Esophagus mucosa (tissue), 1 donor: Measurements from ENCODE around the gene PER1. TPM values are rescaled to one million over a fixed set of nuclear protein-coding genes. Genes with fewer than 3 reads are reported as not detected.
"Not testable (repeated sequence)": the region's sequence is repeated elsewhere in the genome, so short reads cannot be mapped to it uniquely, and the experiment has no call there.

Source experiments
- ATAC-seq: fragments of 200-7000 bp; cut with Tn5 transposase; one replicate; pipeline ENCODE4 v1.9.1; 2020
- total RNA-seq: library from RNA; stranded (reverse); gene quantifications from one replicate; pipeline ENCODE4 v1.2.4, GENCODE V29; 2023
- donor health status: DM: yes; HTN: yes; CAD: no.

Gene PER1
- total RNA-seq, 1 donor from 2014 or later, result 65.0 TPM

DNA sequence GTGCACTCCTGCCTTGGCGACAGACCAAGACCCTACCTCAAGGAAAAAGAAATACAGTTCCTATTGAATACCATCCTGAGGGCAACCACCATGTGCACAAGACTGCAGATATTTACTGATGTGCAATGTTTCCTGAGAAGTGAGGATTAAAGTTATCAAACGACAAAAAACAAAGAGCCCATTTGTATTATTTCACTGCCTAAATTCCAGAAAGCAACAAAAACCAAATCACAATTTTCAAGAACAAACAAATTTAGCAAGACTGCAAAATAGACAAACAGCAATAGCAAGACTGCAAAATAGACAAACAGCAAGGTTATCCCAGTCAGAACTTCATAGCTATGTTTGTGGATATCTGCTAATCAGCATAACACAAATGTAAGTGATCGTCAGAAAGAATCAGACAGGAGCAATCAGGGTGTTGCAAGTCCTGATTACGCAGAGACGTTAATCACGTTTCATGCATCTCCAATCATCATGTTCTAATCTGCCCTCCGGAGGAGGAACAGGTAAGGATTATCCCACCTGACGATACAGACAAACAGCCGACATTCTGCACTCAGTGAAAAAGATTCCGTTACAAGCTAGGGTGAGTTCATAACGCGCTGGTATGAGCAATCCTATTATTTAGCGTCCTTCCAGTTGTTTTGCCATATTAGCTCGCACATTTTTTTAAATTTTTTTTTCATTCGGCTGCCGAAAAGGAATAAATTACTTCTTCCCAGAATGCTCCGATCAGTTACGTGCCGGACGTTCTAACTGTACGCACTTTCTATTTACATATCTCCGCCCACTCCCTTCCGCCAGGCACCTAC, 21.1 kb upstream of the PER1 start:
- ATAC-seq, result peak; percentile 87

- ATAC-seq, result not testable (repeated sequence)
Observed at GRCh38 chr17:8170186-8170585, 18.0 kb upstream of the PER1 start.

DNA sequence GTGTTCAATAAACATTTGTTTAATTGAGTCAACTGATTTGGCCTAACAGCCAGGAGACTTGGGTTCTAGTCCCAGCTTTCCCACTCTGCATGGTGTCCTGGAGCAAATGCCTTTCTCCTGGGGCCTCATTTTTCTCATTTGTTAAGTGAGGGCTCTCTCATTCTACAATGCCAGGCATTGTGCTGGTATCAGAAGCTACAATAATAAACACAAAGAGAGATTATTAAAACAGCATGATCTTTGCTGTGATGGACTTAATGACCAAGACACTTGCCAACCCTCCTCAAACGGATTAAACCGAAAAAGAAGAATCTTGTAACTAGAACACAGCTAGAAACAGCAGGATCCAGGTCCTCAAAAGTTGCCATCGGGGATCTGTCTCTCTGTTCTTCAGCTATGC, 15.3 kb upstream of the PER1 start:
- no peak for ATAC-seq

- no peak for ATAC-seq
Observed at GRCh38 chr17:8166731-8167130, 14.5 kb upstream of the PER1 start.

- no peak for ATAC-seq
Observed at GRCh38 chr17:8164815-8165131, 12.6 kb upstream of the PER1 start.

- ATAC-seq, result peak; percentile 66
Observed at GRCh38 chr17:8163978-8164814, 12.0 kb upstream of the PER1 start.

GRCh38 chr17:8162997-8163977, 11.1 kb upstream of the PER1 start:
- peak; percentile 13 for ATAC-seq

GRCh38 chr17:8162233-8162996, 10.2 kb upstream of the PER1 start, which contains the start of gene VAMP2:
Gene VAMP2, minus strand, starts transcription at chr17:8162948. Its CDS starts 69 bp downstream, at chr17:8162879.
- ATAC-seq, result peak; percentile 50

DNA sequence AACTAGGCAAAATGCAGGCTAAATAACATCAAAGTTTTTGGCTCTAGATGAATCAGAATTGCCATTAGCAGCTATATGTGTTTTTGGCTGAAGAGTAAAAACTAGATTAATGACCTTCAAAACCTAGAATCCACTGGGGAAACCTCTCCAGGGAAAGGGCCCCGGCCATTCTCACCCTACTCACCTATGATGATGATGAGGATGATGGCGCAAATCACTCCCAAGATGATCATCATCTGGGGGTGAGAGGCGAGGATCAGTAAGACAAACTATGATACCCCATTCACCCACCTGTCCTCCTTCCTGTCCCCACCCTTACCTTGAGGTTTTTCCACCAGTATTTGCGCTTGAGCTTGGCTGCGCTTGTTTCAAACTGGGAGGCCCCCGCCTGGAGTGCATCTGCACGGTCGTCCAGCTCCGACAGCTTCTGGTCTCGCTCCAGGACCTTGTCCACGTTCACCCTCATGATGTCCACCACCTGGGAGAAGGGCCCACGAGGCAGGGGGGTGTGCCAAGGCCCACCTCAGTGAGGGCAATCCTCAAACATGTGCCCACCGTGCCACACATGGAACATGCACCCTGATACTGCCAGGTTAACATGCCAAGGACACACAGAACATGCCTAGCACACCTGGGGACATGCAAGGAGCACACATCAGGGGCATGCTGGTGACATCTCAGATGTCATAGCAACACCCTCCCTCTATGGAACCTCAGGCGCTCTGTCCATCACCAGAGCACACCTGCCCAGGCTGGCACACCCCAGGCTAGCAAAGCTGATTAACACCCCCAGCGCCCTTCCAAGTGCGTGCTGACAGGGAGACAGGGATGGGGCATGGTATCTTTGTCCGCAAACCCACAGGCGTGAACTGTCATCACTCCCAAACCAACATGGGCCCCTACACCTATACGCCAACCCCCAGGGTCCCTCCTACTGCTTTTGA, 9.4 kb upstream of the PER1 start:
- ATAC-seq, result peak; percentile 1

DNA sequence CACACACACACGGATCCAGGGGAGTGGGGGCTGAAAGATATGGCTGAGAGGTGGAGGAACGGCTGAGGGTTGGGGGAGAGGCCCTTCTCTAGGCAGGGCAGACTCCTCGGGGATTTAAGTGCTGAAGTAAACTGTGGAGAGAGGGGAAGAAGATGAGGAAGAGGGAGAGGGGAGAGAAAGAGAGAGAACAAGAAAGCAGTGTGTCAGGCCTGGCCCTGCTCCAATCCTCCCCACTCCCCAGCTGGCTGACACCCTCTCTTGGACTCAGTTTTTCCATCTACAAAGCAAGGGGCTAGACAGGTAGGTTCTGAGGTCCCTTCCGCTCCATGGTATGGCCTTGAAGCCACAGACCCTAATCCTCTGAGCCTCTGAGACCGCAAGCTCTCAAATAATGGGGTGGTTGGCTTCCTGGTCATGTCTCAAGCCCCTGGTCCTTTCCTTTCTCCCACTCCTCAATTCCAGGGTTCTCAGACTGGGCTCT, 8.6 kb upstream of the PER1 start:
- ATAC-seq, result no peak

DNA sequence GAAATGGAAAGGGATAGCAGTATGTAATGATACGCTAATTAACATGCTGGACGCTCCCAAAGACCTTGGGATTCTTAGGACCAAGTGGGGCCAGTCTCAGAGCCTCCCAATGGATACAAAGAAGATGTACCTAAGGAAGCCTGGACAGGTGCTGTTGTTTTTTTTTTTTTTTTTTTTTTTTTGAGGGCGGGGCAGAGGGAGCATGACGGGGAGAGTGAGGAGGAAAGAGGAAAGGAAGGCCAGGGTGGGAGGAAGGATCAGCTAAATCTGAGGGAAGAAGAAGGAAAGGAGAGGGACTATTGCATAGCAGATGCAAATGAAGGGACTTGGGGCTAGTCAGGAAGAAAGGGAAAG, 8.0 kb upstream of the PER1 start:
- ATAC-seq, result no peak

GRCh38 chr17:8159459-8160223, 7.4 kb upstream of the PER1 start:
- ATAC-seq, result no peak

DNA sequence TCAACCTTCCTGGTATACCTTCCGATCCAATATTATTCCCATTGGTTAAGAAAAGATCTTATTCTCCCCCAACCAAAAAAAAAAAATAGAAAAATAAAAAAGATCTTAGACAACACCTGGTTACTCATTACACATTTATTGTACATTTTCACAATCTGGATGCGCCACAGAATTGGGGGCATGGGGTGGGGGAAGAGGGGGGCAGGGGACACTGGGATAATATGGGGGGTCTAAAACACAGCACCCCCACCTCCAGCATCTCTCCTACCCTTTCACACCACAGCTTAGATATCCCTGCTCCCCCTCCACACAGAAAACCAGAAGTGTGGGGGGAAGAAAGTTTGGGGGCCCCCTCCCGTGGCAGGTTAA, 6.8 kb upstream of the PER1 start:
- ATAC-seq, result no peak

DNA sequence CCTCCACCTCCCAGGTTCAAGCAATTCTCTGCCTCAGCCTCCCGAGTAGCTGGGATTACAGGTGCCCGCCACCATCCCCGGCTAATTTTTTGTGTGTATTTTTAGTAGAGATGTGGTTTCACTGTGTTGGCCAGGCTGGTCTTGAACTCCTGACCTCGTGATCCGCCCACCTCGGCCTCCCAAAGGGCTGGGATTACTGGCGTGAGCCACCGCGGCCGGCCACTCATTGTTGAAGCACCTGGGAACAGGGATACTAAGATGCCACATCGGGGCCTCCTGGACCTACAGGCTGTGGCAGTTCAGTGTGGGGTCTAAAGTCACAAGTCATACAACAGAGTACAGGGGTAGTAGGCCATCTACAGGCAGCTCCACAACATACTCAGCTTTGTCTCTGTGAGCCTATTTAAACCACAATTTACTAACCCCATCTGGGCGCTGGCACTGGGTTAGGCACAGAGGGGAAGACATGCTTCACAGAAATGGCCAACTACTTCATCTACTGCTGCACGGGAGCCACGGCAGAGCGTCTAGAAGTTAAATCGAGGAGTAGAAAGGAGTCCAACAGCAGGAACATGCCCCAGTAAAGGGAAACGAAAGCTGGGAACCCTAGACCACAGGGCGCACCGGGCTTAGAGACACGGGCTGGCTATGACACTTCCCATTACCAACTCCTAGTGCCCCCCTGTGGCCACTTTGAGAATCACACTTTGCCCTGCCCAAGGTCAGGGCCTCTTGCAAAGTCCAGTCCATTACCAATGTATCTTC, 6.2 kb upstream of the PER1 start:
- peak; percentile 5 for ATAC-seq

DNA sequence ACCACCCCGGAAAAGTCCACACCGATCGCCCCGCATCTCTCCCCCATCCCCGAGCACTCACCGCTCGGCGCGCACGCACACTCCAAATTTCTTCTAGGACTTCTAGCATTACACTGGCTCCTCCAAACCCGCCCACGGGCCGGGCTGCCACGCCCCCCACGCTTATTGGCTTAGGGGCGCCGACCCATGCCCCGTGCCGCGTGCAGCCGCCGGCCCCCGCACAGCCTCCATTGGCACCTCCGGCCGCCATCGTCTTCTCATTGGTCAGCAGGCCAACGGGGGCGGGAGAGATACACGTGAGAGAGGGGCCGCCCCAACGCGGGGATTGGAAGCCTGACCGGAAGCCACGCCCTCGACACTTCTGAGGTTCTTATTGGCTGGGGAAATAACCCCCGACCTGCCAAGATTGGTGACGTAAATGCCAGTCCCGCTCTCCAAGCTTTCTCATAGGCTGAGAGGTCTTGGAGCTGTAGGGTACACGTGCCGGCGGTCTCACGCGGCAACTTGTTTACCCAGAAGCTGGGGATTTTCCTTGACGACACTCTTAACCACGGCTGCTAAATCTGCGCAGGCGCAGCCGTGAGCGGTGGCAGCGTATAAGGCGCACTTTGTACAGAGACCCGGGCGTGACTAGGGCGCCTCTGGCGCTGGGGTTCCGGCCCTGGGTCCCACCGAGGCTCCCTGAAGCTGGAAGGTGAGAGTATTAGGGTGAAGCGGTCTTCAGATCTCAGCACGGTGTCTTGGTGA, 4.2 kb upstream of the PER1 start:
- peak; percentile 76 for ATAC-seq

DNA sequence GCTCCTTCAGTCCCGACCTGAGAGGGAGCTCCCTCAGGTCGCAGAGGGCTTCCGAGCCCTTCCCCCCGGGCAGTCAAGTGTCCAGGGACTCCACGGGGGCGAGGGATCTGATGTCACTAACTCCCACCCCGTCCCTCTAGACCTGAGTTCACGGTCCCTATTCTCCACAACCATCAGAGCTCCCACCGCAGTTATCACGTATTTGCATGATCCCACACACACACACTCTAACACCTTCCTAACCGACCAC, 3.7 kb upstream of the PER1 start:
- ATAC-seq, result no peak

- no peak for ATAC-seq
Observed at GRCh38 chr17:8155231-8155995, 3.2 kb upstream of the PER1 start.

GRCh38 chr17:8154608-8155155, 2.5 kb upstream of the PER1 start:
- ATAC-seq, result no peak
